A673 (cell line): ENCODE measurements around the gene TMEM229A. TPM values are rescaled to one million over a fixed set of nuclear protein-coding genes. Genes with fewer than 3 reads are reported as not detected.
A peak's percentile ranks its signal among the peaks of the same experiment; 100 is the strongest.

Experiments used
- BruUV-seq: library from RNA; stranded (reverse); fragments of 400-500 nt; replicated peaks from 2 replicates; lab custom pipeline; 2021; lab: Mats Ljungman, UMichigan
- CTCF ChIA-PET: fragments of 300-600 bp; sonication (Branson Sonifier 250); formaldehyde crosslinking; loops from one replicate; lab custom pipeline; 2022; ENCODE audit warnings: antibody characterized with exemption; lab: Charles Lee
- POLR2A ChIA-PET: fragments of 300-600 bp; sonication (Branson Sonifier 250); formaldehyde crosslinking; loops from one replicate; lab custom pipeline; 2022; ENCODE audit warnings: antibody characterized with exemption; ENCODE audit not compliant: low non-redundant PET; lab: Charles Lee
- DNase-seq: peaks from one replicate; pipeline ENCODE4 v3.0.0-alpha.2; 2015; ENCODE audit warnings: low spot score
- H3K27ac ChIP-seq: fragments of 200-600 bp; sonication (generic); 2 replicates; pipeline ENCODE4 v1.5.1; 2016; ENCODE audit warnings: mixed run types, low read depth, mild to moderate bottlenecking, mixed read lengths, antibody characterized with exemption, low read length; ENCODE audit not compliant: poor library complexity, severe bottlenecking
- H3K27me3 ChIP-seq: fragments of 200-600 bp; sonication (generic); replicated peaks from 2 replicates; pipeline ENCODE4 v1.6.1; 2017; ENCODE audit warnings: mixed run types, low read depth, mild to moderate bottlenecking, mixed read lengths, antibody characterized with exemption, low read length; ENCODE audit not compliant: insufficient read depth, poor library complexity
- H3K36me3 ChIP-seq: fragments of 200-600 bp; sonication (generic); 2 replicates; pipeline ENCODE4 v1.6.1; 2016; ENCODE audit warnings: mixed run types, mild to moderate bottlenecking, mixed read lengths, antibody characterized with exemption, low read length; ENCODE audit not compliant: insufficient read depth, poor library complexity, severe bottlenecking
- H3K4me1 ChIP-seq: fragments of 200-600 bp; sonication (generic); 2 replicates; pipeline ENCODE4 v1.6.1; 2017; ENCODE audit warnings: mixed run types, mild to moderate bottlenecking, mixed read lengths, antibody characterized with exemption, low read length; ENCODE audit not compliant: insufficient read depth, poor library complexity, severe bottlenecking
- H3K4me3 ChIP-seq: fragments of 200-600 bp; sonication (generic); 2 replicates; pipeline ENCODE4 v1.5.1; 2016; ENCODE audit warnings: low read depth, mixed run types, mild to moderate bottlenecking, mixed read lengths, low read length; ENCODE audit not compliant: poor library complexity, severe bottlenecking
- H3K9me3 ChIP-seq: fragments of 200-600 bp; sonication (generic); 2 replicates; pipeline ENCODE4 v1.6.1; 2016; ENCODE audit warnings: mixed run types, low read depth, mild to moderate bottlenecking, mixed read lengths, antibody characterized with exemption, low read length; ENCODE audit not compliant: poor library complexity, severe bottlenecking
- EZH2 ChIP-seq: fragments of 200-600 bp; sonication (generic); IDR thresholded peaks from 2 replicates; pipeline ENCODE4 v1.6.1; 2017; ENCODE audit warnings: borderline replicate concordance, low read depth, mild to moderate bottlenecking, mixed read lengths, antibody characterized with exemption, low read length; ENCODE audit not compliant: poor library complexity, severe bottlenecking
- intact Hi-C: fragments of 100-400 bp; cut with micrococcal nuclease; formaldehyde crosslinking; loops from one replicate; pipeline ENCODE4 v1.10.0; 2022; ENCODE audit not compliant: unreplicated experiment
- total RNA-seq: library from RNA; stranded (reverse); gene quantifications from 2 replicates; pipeline ENCODE4 v1.2.3, GENCODE V29; 2021
- TF ChIP-seq, protein P1 (sequence below): fragments of 300-800, 200-600 bp; sonication (generic); conservative IDR thresholded peaks from 2 replicates; pipeline ENCODE4 v1.5.1; 2017; ENCODE audit warnings: low read depth, mild to moderate bottlenecking, antibody characterized with exemption, low read length, moderate library complexity, mixed read lengths

The TMEM229A gene
- total RNA-seq, 1 experiment from 2014 or later = 24.6 TPM

DNA sequence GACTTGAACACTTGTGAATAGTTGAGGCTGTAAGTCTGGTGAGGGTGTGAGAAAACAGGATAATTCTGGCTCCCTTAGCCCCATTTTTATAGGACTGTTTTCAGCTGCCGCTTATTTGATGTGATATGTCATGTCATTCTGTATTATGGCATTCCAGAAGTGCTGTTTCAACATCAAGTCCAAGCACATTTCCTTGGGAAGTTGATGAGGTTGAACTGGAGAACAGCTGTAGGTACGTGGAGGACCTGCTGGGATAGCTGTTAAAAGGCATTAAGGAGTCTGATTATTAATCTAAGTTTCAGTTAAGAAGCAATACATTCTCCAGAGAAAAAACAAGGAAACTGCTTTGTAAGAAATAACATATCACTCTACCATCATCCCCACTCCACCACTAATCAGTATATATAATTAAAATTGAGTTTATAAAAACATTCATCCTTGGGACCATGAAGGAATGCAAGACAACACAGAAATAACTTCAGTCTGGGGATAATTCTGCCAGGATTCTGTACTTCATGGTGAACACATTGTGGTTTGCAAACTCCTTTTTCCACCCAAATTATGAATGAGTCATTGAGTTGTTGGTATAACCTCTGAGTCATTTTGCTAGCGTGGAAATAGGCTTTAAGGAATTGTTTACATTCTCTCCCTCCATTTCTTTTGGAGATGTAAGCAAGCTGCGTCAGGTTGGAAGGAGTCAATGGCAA lies 39.9 kb upstream of the TMEM229A start:
- POLR2A ChIA-PET = interaction anchor here (0.6 kb wide), 1 partner anchor 342 kb away, joined by 3 read pairs; no protein-coding TSS in a partner anchor

DNA sequence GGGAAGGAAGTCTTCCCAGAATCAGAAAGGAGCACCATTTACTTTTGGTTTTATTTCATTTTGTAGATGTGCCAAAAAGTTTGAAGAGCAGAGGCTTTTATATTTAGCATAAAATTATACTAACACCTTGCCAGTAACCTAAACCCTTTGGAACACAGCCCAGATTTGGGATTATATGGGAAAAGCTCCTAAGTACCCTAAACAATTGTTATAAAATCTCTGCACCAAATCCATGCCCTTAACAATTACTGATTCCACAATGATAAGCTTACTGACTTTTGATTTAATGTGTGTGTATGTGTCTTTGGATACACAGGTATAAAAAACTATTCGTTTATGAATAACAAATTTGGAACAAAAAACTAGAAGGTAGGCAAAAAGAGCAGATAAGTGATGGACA lies 39.0 kb upstream of the TMEM229A start:
- intact Hi-C loops = loop anchor here (5.0 kb wide), 1 partner anchor 35 kb away; no protein-coding TSS in a partner anchor

More for the DNA sequence above, 39.9 kb upstream of the TMEM229A start:
- peak; percentile 80 for DNase-seq
- Histone ChIP-seq H3K9me3 (no peaks in the 10 kb centered on the region), H3K27ac (peak overlapping the region; percentile 46), H3K27me3 (no peaks in the 10 kb centered on the region), H3K36me3 (no peaks in the 10 kb centered on the region), H3K4me1 (peaks cover 40% of the 10 kb centered on the region), H3K4me3 (no peak overlapping the region)
- intact Hi-C loops = loop anchor here (5.0 kb wide), 1 partner anchor 35 kb away; no protein-coding TSS in a partner anchor
- no peak for TF ChIP-seq EZH2
- TF ChIP-seq, protein P1, sequence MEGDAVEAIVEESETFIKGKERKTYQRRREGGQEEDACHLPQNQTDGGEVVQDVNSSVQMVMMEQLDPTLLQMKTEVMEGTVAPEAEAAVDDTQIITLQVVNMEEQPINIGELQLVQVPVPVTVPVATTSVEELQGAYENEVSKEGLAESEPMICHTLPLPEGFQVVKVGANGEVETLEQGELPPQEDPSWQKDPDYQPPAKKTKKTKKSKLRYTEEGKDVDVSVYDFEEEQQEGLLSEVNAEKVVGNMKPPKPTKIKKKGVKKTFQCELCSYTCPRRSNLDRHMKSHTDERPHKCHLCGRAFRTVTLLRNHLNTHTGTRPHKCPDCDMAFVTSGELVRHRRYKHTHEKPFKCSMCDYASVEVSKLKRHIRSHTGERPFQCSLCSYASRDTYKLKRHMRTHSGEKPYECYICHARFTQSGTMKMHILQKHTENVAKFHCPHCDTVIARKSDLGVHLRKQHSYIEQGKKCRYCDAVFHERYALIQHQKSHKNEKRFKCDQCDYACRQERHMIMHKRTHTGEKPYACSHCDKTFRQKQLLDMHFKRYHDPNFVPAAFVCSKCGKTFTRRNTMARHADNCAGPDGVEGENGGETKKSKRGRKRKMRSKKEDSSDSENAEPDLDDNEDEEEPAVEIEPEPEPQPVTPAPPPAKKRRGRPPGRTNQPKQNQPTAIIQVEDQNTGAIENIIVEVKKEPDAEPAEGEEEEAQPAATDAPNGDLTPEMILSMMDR = no peak
- TSS peak; percentile 51 for BruUV-seq
- CTCF ChIA-PET = no interaction called here

DNA sequence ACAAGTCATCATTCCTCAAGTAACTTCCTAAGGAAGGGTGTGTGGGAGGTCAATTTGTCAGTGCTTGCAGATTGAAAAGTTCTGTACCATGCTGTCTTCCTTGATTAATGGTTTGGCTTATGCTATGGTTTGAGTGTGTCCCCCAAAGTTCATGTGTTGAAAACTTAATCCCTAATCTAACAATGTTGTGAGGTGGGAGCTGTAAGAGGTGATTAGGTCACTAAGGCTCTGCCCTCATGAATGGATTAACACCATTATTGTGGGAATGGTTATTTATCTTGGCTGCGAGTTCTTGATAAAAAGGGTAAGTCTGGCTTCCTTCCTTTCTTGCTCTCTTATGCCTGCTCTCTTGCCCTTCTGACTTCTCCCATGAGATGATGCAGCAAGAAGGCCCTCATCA lies 29.3 kb upstream of the TMEM229A start:
- POLR2A ChIA-PET = no interaction called here
- Histone ChIP-seq H3K27ac (no peak overlapping the region), H3K9me3 (no peaks in the 10 kb centered on the region), H3K36me3 (no peaks in the 10 kb centered on the region), H3K4me3 (no peak overlapping the region), H3K27me3 (no peaks in the 10 kb centered on the region), H3K4me1 (peaks cover 9% of the 10 kb centered on the region)
- BruUV-seq = no TSS peak
- CTCF ChIA-PET = no interaction called here
- TF ChIP-seq, protein P1 = no peak
- TF ChIP-seq EZH2 = no peak
- intact Hi-C loops = no loop called here
- DNase-seq = no peak

More for the DNA sequence above, 39.0 kb upstream of the TMEM229A start:
- no peaks in the 10 kb centered on the region for H3K36me3 ChIP-seq
- H3K4me1 ChIP-seq = peaks cover 49% of the 10 kb centered on the region
- H3K9me3 ChIP-seq = no peaks in the 10 kb centered on the region
- BruUV-seq = no TSS peak
- POLR2A ChIA-PET = no interaction called here
- DNase-seq = peak; percentile 82
- CTCF ChIA-PET = no interaction called here
- no peaks in the 10 kb centered on the region for H3K27me3 ChIP-seq
- TF ChIP-seq, protein P1 = no peak
- TF ChIP-seq EZH2 = no peak
- H3K27ac ChIP-seq = no peak overlapping the region
- H3K4me3 ChIP-seq = no peak overlapping the region
